ENCODE data around the gene MXD1.
A peak's percentile ranks its signal among the peaks of the same experiment; 100 is the strongest.

Gene MXD1

DNA sequence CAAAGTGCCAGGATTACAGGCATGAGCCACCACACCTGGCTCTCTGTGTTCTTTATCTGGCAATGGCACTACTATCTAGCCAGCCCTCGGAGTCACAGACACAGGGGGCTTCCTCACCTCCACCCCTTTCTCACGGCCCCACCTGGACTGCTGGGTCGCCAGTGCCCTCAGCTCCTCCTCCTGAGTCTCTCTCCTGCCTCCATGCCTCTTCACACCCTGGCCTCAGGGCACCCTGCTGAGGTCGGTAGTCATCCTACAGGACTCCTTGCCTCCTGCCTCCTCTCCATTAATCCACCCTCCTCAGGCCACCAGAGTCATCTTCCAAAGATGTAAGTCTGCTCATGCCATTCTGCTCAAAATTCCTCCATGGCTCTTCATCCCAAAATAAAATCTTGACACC lies 55.1 kb downstream of the MXD1 start:
- no peak overlapping the region for H2BK15ac ChIP-seq (ENCODE audit: low read length)
- H3K79me1 ChIP-seq (ENCODE audit: low read depth, low read length) = peaks cover 1% of the 10 kb centered on the region
- no peak overlapping the region for H3K9ac ChIP-seq (ENCODE audit: low read depth, low read length, poor library complexity)
- no peak overlapping the region for H3K4me3 ChIP-seq (ENCODE audit: low read length in 2 of 2)
- no peak overlapping the region for H3K4ac ChIP-seq (ENCODE audit: low read length)
- H3K27me3 ChIP-seq (ENCODE audit: control insufficient read depth in 3 of 3, insufficient read depth in 3 of 3, low read depth in 1 of 3, low read length in 3 of 3) = peaks cover 0 to 2% (median 0%) of the 10 kb centered on the region in 3 experiments
- H3K36me3 ChIP-seq (replicated peaks in 1 of 2; ENCODE audit: control insufficient read depth in 2 of 2, insufficient read depth in 2 of 2, low read length in 2 of 2) = no peaks in the 10 kb centered on the region
- no peak overlapping the region for H3K4me2 ChIP-seq (ENCODE audit: insufficient read depth, low read length, poor library complexity, severe bottlenecking)
- WGBS, 2 donors (ENCODE audit: extremely low coverage in 2 of 2, insufficient read length in 2 of 2, insufficient replicate concordance in 1 of 2) = no CpG with 5 or more reads among the region's 4 CpGs
- peaks cover 0 to 4% of the 10 kb centered on the region in 2 donors for H3K4me1 ChIP-seq (ENCODE audit: control insufficient read depth in 2 of 2, insufficient read depth in 1 of 2, low read depth in 1 of 2, low read length in 2 of 2)
- no peak overlapping the region for H2BK12ac ChIP-seq (ENCODE audit: low read length)
- peaks cover 0 to 2% of the 10 kb centered on the region in 2 donors for H3K9me3 ChIP-seq (replicated peaks in 1 of 2; ENCODE audit: control insufficient read depth in 2 of 2, insufficient read depth in 1 of 2, low read depth in 1 of 2, low read length in 2 of 2)
- no peak overlapping the region for H2BK5ac ChIP-seq (ENCODE audit: low read length)
- H4K8ac ChIP-seq (ENCODE audit: low read depth, low read length) = no peak overlapping the region
- no peak overlapping the region for H2BK120ac ChIP-seq (ENCODE audit: low read depth, low read length)
- no peak overlapping the region for H3K18ac ChIP-seq (ENCODE audit: low read length)
- no peak overlapping the region for H3K27ac ChIP-seq (replicated peaks; ENCODE audit: low read length)
- no peak overlapping the region for H2AFZ ChIP-seq (ENCODE audit: low read length)
- no peak overlapping the region for H2AK5ac ChIP-seq (ENCODE audit: low read depth, low read length)
- no peak overlapping the region for H4K91ac ChIP-seq (ENCODE audit: low read depth, low read length, poor library complexity)
- no peak for DNase-seq (ENCODE audit: low spot score)
- H3K14ac ChIP-seq (ENCODE audit: low read length) = no peak overlapping the region
- no peak overlapping the region for H3K23ac ChIP-seq (ENCODE audit: low read depth, low read length, poor library complexity)

GRCh38 chr2:69972822-69973221 lies 57.9 kb downstream of the MXD1 start:
- H2AFZ ChIP-seq (ENCODE audit: low read length) = no peak overlapping the region
- no peak overlapping the region for H3K4me3 ChIP-seq (ENCODE audit: low read length in 2 of 2)
- H3K79me1 ChIP-seq (ENCODE audit: low read depth, low read length) = peaks cover 1% of the 10 kb centered on the region
- H2BK12ac ChIP-seq (ENCODE audit: low read length) = no peak overlapping the region
- no peak overlapping the region for H3K23ac ChIP-seq (ENCODE audit: low read depth, low read length, poor library complexity)
- no CpG with 5 or more reads among the region's 1 CpG for WGBS, 2 donors (ENCODE audit: extremely low coverage in 2 of 2, insufficient read length in 2 of 2, insufficient replicate concordance in 1 of 2)
- H3K18ac ChIP-seq (ENCODE audit: low read length) = no peak overlapping the region
- no peak overlapping the region for H2BK120ac ChIP-seq (ENCODE audit: low read depth, low read length)
- DNase-seq (ENCODE audit: low spot score) = no peak
- H3K36me3 ChIP-seq (replicated peaks in 1 of 2; ENCODE audit: control insufficient read depth in 2 of 2, insufficient read depth in 2 of 2, low read length in 2 of 2) = no peaks in the 10 kb centered on the region
- no peak overlapping the region for H3K9ac ChIP-seq (ENCODE audit: low read depth, low read length, poor library complexity)
- no peak overlapping the region for H3K14ac ChIP-seq (ENCODE audit: low read length)
- no peak overlapping the region for H3K4ac ChIP-seq (ENCODE audit: low read length)
- no peaks in the 10 kb centered on the region for H3K27me3 ChIP-seq (ENCODE audit: control insufficient read depth in 3 of 3, insufficient read depth in 3 of 3, low read depth in 1 of 3, low read length in 3 of 3)
- peaks cover 0 to 8% of the 10 kb centered on the region in 2 donors for H3K4me1 ChIP-seq (ENCODE audit: control insufficient read depth in 2 of 2, insufficient read depth in 1 of 2, low read depth in 1 of 2, low read length in 2 of 2)
- H4K91ac ChIP-seq (ENCODE audit: low read depth, low read length, poor library complexity) = no peak overlapping the region
- H3K4me2 ChIP-seq (ENCODE audit: insufficient read depth, low read length, poor library complexity, severe bottlenecking) = no peak overlapping the region
- H2BK5ac ChIP-seq (ENCODE audit: low read length) = no peak overlapping the region
- no peak overlapping the region for H2AK5ac ChIP-seq (ENCODE audit: low read depth, low read length)
- H2BK15ac ChIP-seq (ENCODE audit: low read length) = no peak overlapping the region
- no peak overlapping the region for H4K8ac ChIP-seq (ENCODE audit: low read depth, low read length)
- H3K9me3 ChIP-seq (replicated peaks in 1 of 2; ENCODE audit: control insufficient read depth in 2 of 2, insufficient read depth in 1 of 2, low read depth in 1 of 2, low read length in 2 of 2) = no peaks in the 10 kb centered on the region
- H3K27ac ChIP-seq (replicated peaks; ENCODE audit: low read length) = no peak overlapping the region

- Histone ChIP-seq H3K14ac (ENCODE audit: low read length) (no peak overlapping the region), H4K8ac (ENCODE audit: low read depth, low read length) (no peak overlapping the region), H2BK120ac (ENCODE audit: low read depth, low read length) (no peak overlapping the region), H3K4me2 (ENCODE audit: insufficient read depth, low read length, poor library complexity, severe bottlenecking) (no peak overlapping the region), H3K4me1 (ENCODE audit: control insufficient read depth in 2 of 2, insufficient read depth in 1 of 2, low read depth in 1 of 2, low read length in 2 of 2) (peaks cover 0 to 8% of the 10 kb centered on the region in 2 donors), H2BK15ac (ENCODE audit: low read length) (no peak overlapping the region), H2BK12ac (ENCODE audit: low read length) (no peak overlapping the region), H3K79me1 (ENCODE audit: low read depth, low read length) (peaks cover 1% of the 10 kb centered on the region), H3K18ac (ENCODE audit: low read length) (no peak overlapping the region), H3K36me3 (replicated peaks in 1 of 2; ENCODE audit: control insufficient read depth in 2 of 2, insufficient read depth in 2 of 2, low read length in 2 of 2) (no peaks in the 10 kb centered on the region), H4K91ac (ENCODE audit: low read depth, low read length, poor library complexity) (no peak overlapping the region), H3K9me3 (replicated peaks in 1 of 2; ENCODE audit: control insufficient read depth in 2 of 2, insufficient read depth in 1 of 2, low read depth in 1 of 2, low read length in 2 of 2) (no peaks in the 10 kb centered on the region), H2BK5ac (ENCODE audit: low read length) (no peak overlapping the region), H3K27ac (replicated peaks; ENCODE audit: low read length) (no peak overlapping the region), H3K23ac (ENCODE audit: low read depth, low read length, poor library complexity) (no peak overlapping the region), H2AK5ac (ENCODE audit: low read depth, low read length) (no peak overlapping the region), H3K4me3 (ENCODE audit: low read length in 2 of 2) (no peak overlapping the region), H3K9ac (ENCODE audit: low read depth, low read length, poor library complexity) (no peak overlapping the region), H3K27me3 (ENCODE audit: control insufficient read depth in 3 of 3, insufficient read depth in 3 of 3, low read depth in 1 of 3, low read length in 3 of 3) (no peaks in the 10 kb centered on the region), H2AFZ (ENCODE audit: low read length) (no peak overlapping the region), H3K4ac (ENCODE audit: low read length) (no peak overlapping the region)
- no CpG with 5 or more reads among the region's 4 CpGs for WGBS, 2 donors (ENCODE audit: extremely low coverage in 2 of 2, insufficient read length in 2 of 2, insufficient replicate concordance in 1 of 2)
- no peak for DNase-seq (ENCODE audit: low spot score)
These were observed 58.4 kb downstream of the MXD1 start for GRCh38 chr2:69973335-69973735.

GRCh38 chr2:69975136-69975852 lies 60.4 kb downstream of the MXD1 start:
- H3K23ac ChIP-seq (ENCODE audit: low read depth, low read length, poor library complexity) = no peak overlapping the region
- no peak overlapping the region for H4K8ac ChIP-seq (ENCODE audit: low read depth, low read length)
- H3K27ac ChIP-seq (replicated peaks; ENCODE audit: low read length) = no peak overlapping the region
- H3K9me3 ChIP-seq (replicated peaks in 1 of 2; ENCODE audit: control insufficient read depth in 2 of 2, insufficient read depth in 1 of 2, low read depth in 1 of 2, low read length in 2 of 2) = no peaks in the 10 kb centered on the region
- peaks cover 0 to 8% of the 10 kb centered on the region in 2 donors for H3K4me1 ChIP-seq (ENCODE audit: control insufficient read depth in 2 of 2, insufficient read depth in 1 of 2, low read depth in 1 of 2, low read length in 2 of 2)
- H4K91ac ChIP-seq (ENCODE audit: low read depth, low read length, poor library complexity) = no peak overlapping the region
- no peak overlapping the region for H3K4me3 ChIP-seq (ENCODE audit: low read length in 2 of 2)
- DNase-seq (ENCODE audit: low spot score) = no peak
- H2AK5ac ChIP-seq (ENCODE audit: low read depth, low read length) = no peak overlapping the region
- H3K79me1 ChIP-seq (ENCODE audit: low read depth, low read length) = no peaks in the 10 kb centered on the region
- H3K9ac ChIP-seq (ENCODE audit: low read depth, low read length, poor library complexity) = peak overlapping the region; percentile 6
- H3K36me3 ChIP-seq (replicated peaks in 1 of 2; ENCODE audit: control insufficient read depth in 2 of 2, insufficient read depth in 2 of 2, low read length in 2 of 2) = no peaks in the 10 kb centered on the region
- no peak overlapping the region for H2AFZ ChIP-seq (ENCODE audit: low read length)
- no peak overlapping the region for H3K4me2 ChIP-seq (ENCODE audit: insufficient read depth, low read length, poor library complexity, severe bottlenecking)
- H2BK5ac ChIP-seq (ENCODE audit: low read length) = no peak overlapping the region
- H3K14ac ChIP-seq (ENCODE audit: low read length) = no peak overlapping the region
- no peak overlapping the region for H2BK12ac ChIP-seq (ENCODE audit: low read length)
- H3K18ac ChIP-seq (ENCODE audit: low read length) = peak overlapping the region; percentile 17
- H3K4ac ChIP-seq (ENCODE audit: low read length) = no peak overlapping the region
- H2BK15ac ChIP-seq (ENCODE audit: low read length) = no peak overlapping the region
- no CpG with 5 or more reads among the region's 12 CpGs for WGBS, 2 donors (ENCODE audit: extremely low coverage in 2 of 2, insufficient read length in 2 of 2, insufficient replicate concordance in 1 of 2)
- H2BK120ac ChIP-seq (ENCODE audit: low read depth, low read length) = no peak overlapping the region
- H3K27me3 ChIP-seq (ENCODE audit: control insufficient read depth in 3 of 3, insufficient read depth in 3 of 3, low read depth in 1 of 3, low read length in 3 of 3) = no peaks in the 10 kb centered on the region

Data from neuronal stem cell (in vitro differentiated cells).